Fibroblast of skin of right quadriceps (primary cell): ENCODE data around the gene VIT.

Source experiments
- DNase-seq: peaks from one replicate; pipeline ENCODE4 v3.0.0-alpha.2; 2013

Gene VIT

GRCh38 chr2:36696533-36696932 lies at the start of gene VIT:
VIT (plus strand) TSS chr2:36696707; CDS start chr2:36716371, 19,664 bp downstream.
- no peak for DNase-seq

GRCh38 chr2:36650031-36650829 lies 46.3 kb upstream of the VIT start:
- DNase-seq = peak; percentile 70

- DNase-seq = no peak
These were observed 43.4 kb upstream of the VIT start for GRCh38 chr2:36653155-36653554.

GRCh38 chr2:36653967-36654694 lies 42.4 kb upstream of the VIT start:
- no peak for DNase-seq

GRCh38 chr2:36655453-36655852 lies 41.1 kb upstream of the VIT start:
- peak; percentile 97 for DNase-seq

GRCh38 chr2:36657703-36658102 lies 38.8 kb upstream of the VIT start:
- no peak for DNase-seq

- no peak for DNase-seq
These were observed 38.2 kb upstream of the VIT start for GRCh38 chr2:36658277-36658748.

- DNase-seq = no peak
These were observed 37.3 kb upstream of the VIT start for GRCh38 chr2:36659218-36659617.

- DNase-seq = peak; percentile 30
These were observed 36.6 kb upstream of the VIT start for GRCh38 chr2:36659872-36660312.

- no peak for DNase-seq
These were observed 33.9 kb upstream of the VIT start for GRCh38 chr2:36662638-36663037.

GRCh38 chr2:36663295-36663694 lies 33.2 kb upstream of the VIT start:
- no peak for DNase-seq

- DNase-seq = peak; percentile 82
These were observed 32.4 kb upstream of the VIT start for GRCh38 chr2:36663851-36664695.

- no peak for DNase-seq
These were observed 31.8 kb upstream of the VIT start for GRCh38 chr2:36664696-36665076.

- no peak for DNase-seq
These were observed 28.6 kb upstream of the VIT start for GRCh38 chr2:36667931-36668330.

- peak; percentile 41 for DNase-seq
These were observed 25.5 kb upstream of the VIT start for GRCh38 chr2:36670881-36671595.

GRCh38 chr2:36671731-36672130 lies 24.8 kb upstream of the VIT start:
- DNase-seq = no peak

GRCh38 chr2:36672199-36672598 lies 24.3 kb upstream of the VIT start:
- DNase-seq = peak; percentile 50

GRCh38 chr2:36675579-36676282 lies 20.8 kb upstream of the VIT start:
- DNase-seq = no peak

GRCh38 chr2:36676364-36676763 lies 20.1 kb upstream of the VIT start:
- DNase-seq = no peak

GRCh38 chr2:36677386-36677785 lies 19.1 kb upstream of the VIT start:
- DNase-seq = peak; percentile 21

GRCh38 chr2:36677996-36678605 lies 18.4 kb upstream of the VIT start:
- DNase-seq = no peak
